ENCODE measurements around the gene TBC1D22A. TPM values are rescaled to one million over a fixed set of nuclear protein-coding genes. Genes with fewer than 3 reads are reported as not detected.
"Not testable (repeated sequence)": the region's sequence is repeated elsewhere in the genome, so short reads cannot be mapped to it uniquely, and the experiment has no call there.

Gene TBC1D22A
- total RNA-seq, 1 donor from 2014 or later: 28.9 TPM

- no peaks in the 10 kb centered on the region for H3K27me3 Mint-ChIP-seq (ENCODE audit: unreplicated experiment)
- H3K4me1 Mint-ChIP-seq (ENCODE audit: unreplicated experiment): peaks cover 3% of the 10 kb centered on the region
- no peak for DNase-seq (ENCODE audit: extremely low spot score, unreplicated experiment)
Observed at GRCh38 chr22:47169801-47170140, 407.3 kb downstream of the TBC1D22A start.

GRCh38 chr22:47170511-47171440, 408.3 kb downstream of the TBC1D22A start:
- not testable (repeated sequence) for H3K9me3 Mint-ChIP-seq (ENCODE audit: unreplicated experiment); DNase-seq (ENCODE audit: extremely low spot score, unreplicated experiment); H3K27me3 Mint-ChIP-seq (ENCODE audit: unreplicated experiment); H3K4me3 Mint-ChIP-seq (ENCODE audit: unreplicated experiment); H3K4me1 Mint-ChIP-seq (ENCODE audit: unreplicated experiment); H3K27ac Mint-ChIP-seq (ENCODE audit: unreplicated experiment)
- peaks cover 10% of the 10 kb centered on the region for H3K36me3 Mint-ChIP-seq (ENCODE audit: unreplicated experiment)

More at GRCh38 chr22:47169801-47170140, 407.3 kb downstream of the TBC1D22A start:
- TF ChIP-seq CTCF (IDR thresholded peaks at IDR 0.05): no peak
- peaks cover 6% of the 10 kb centered on the region for H3K36me3 Mint-ChIP-seq (ENCODE audit: unreplicated experiment)
- no peak overlapping the region for H3K4me3 Mint-ChIP-seq (ENCODE audit: unreplicated experiment)
- no peaks in the 10 kb centered on the region for H3K9me3 Mint-ChIP-seq (ENCODE audit: unreplicated experiment)
- H3K27ac Mint-ChIP-seq (ENCODE audit: unreplicated experiment): no peak overlapping the region

GRCh38 chr22:47171441-47172221, 409.2 kb downstream of the TBC1D22A start:
- Mint-ChIP-seq H3K9me3 (ENCODE audit: unreplicated experiment) (no peaks in the 10 kb centered on the region), H3K4me3 (ENCODE audit: unreplicated experiment) (no peak overlapping the region), H3K4me1 (ENCODE audit: unreplicated experiment) (no peaks in the 10 kb centered on the region), H3K27me3 (ENCODE audit: unreplicated experiment) (no peaks in the 10 kb centered on the region), H3K27ac (ENCODE audit: unreplicated experiment) (no peak overlapping the region), H3K36me3 (ENCODE audit: unreplicated experiment) (peaks cover 10% of the 10 kb centered on the region)
- TF ChIP-seq CTCF (IDR thresholded peaks at IDR 0.05): no peak
- DNase-seq (ENCODE audit: extremely low spot score, unreplicated experiment): no peak

GRCh38 chr22:47172771-47173534, 410.5 kb downstream of the TBC1D22A start:
- H3K27ac Mint-ChIP-seq (ENCODE audit: unreplicated experiment): no peak overlapping the region

More at GRCh38 chr22:47172771-47173534, 410.5 kb downstream of the TBC1D22A start:
- H3K27me3 Mint-ChIP-seq (ENCODE audit: unreplicated experiment): no peaks in the 10 kb centered on the region
- H3K36me3 Mint-ChIP-seq (ENCODE audit: unreplicated experiment): peaks cover 10% of the 10 kb centered on the region
- no peaks in the 10 kb centered on the region for H3K4me1 Mint-ChIP-seq (ENCODE audit: unreplicated experiment)
- no peak for DNase-seq (ENCODE audit: extremely low spot score, unreplicated experiment)
- no peaks in the 10 kb centered on the region for H3K9me3 Mint-ChIP-seq (ENCODE audit: unreplicated experiment)
- no peak for TF ChIP-seq CTCF (IDR thresholded peaks at IDR 0.05)
- H3K4me3 Mint-ChIP-seq (ENCODE audit: unreplicated experiment): no peak overlapping the region

All from osteocyte (in vitro differentiated cells).